ENCODE measurements around the gene COX18. TPM values are rescaled to one million over a fixed set of nuclear protein-coding genes. Genes with fewer than 3 reads are reported as not detected.

The COX18 gene
- total and polyA plus RNA-seq, 2 experiments from 2014 or later = 9.6 to 44.7 TPM

- Histone ChIP-seq H2AFZ (no peak overlapping the region), H3K36me3 (ENCODE audit: insufficient read depth) (no peaks in the 10 kb centered on the region; the same call in 1 of the 2 replicates), H3K4me1 (ENCODE audit: insufficient read depth) (no peaks in the 10 kb centered on the region), H3K27ac (ENCODE audit: low read depth) (no peak overlapping the region), H3K79me2 (replicated peaks; ENCODE audit: insufficient read depth) (no peaks in the 10 kb centered on the region), H3K4me2 (no peak overlapping the region), H3K27me3 (ENCODE audit: insufficient read depth) (no peaks in the 10 kb centered on the region), H3F3A (replicated peaks; ENCODE audit: low read depth) (no peaks in the 10 kb centered on the region), H3K9me2 (ENCODE audit: insufficient read depth) (peaks cover 4% of the 10 kb centered on the region; the same call in 1 of the 2 replicates), H4K20me1 (replicated peaks; ENCODE audit: insufficient read depth) (no peaks in the 10 kb centered on the region), H3K4me3 (no peak overlapping the region)
- ATAC-seq (no peak), DNase-seq (ENCODE audit: low spot score) (no peak)
- TF ChIP-seq ZNF462 (CRISPR knock-in tag; IDR thresholded peaks at IDR 0.05) (no peak), POLR2AphosphoS5 (IDR thresholded peaks at IDR 0.05; ENCODE audit: low read depth) (no peak), ZNF331 (CRISPR knock-in tag; IDR thresholded peaks at IDR 0.05; ENCODE audit: low read depth) (no peak), EZH2phosphoT487 (IDR thresholded peaks at IDR 0.05; ENCODE audit: unreplicated experiment) (no peak), STAT1 (IDR thresholded peaks at IDR 0.05; ENCODE audit: unreplicated experiment) (no peak), CTCF (conservative IDR thresholded peaks at IDR 0.05; ENCODE audit: low read depth in 2 of 2) (no peak), CREB1 (CRISPR knock-in tag; IDR thresholded peaks at IDR 0.05; ENCODE audit: low read depth) (no peak), ZNF114 (CRISPR knock-in tag; IDR thresholded peaks at IDR 0.05) (no peak), JUNB (IDR thresholded peaks at IDR 0.05; ENCODE audit: unreplicated experiment) (no peak), NANOG (IDR thresholded peaks at IDR 0.05; ENCODE audit: borderline replicate concordance) (no peak), ETS1 (IDR thresholded peaks at IDR 0.05) (no peak), REST (IDR thresholded peaks at IDR 0.05; ENCODE audit: unreplicated experiment) (no peak), EZH2 (IDR thresholded peaks at IDR 0.05; ENCODE audit: low read depth, unreplicated experiment) (no peak)
- H3K36me3 Mint-ChIP-seq (ENCODE audit: low read depth) = peaks cover 7% of the 10 kb centered on the region; the same call in 1 of the 3 replicates
- H3K4me3 Mint-ChIP-seq = no peak overlapping the region
- no peak overlapping the region for H3K27ac Mint-ChIP-seq
- H3K4me1 Mint-ChIP-seq = no peaks in the 10 kb centered on the region
- H3K9me3 Mint-ChIP-seq = peaks cover 19% of the 10 kb centered on the region
- no peaks in the 10 kb centered on the region for H3K27me3 Mint-ChIP-seq (ENCODE audit: insufficient read depth, low read depth, poor library complexity)
Measured at GRCh38 chr4:73012673-73013072, 56.8 kb downstream of the COX18 start.
